Activated T-cell treated with anti-CD3 and anti-CD28 coated beads, Interleukin-2, amount 50 U/mL, for 1 hour (primary cell): ENCODE data around the gene FNDC3B.

Experiments used
- DNase-seq: peaks from one replicate; pipeline ENCODE4 v3.0.0-alpha.2; 2020

FNDC3B gene

GRCh38 chr3:172296975-172297332, 257.6 kb downstream of the FNDC3B start:
- DNase-seq: no peak

DNA sequence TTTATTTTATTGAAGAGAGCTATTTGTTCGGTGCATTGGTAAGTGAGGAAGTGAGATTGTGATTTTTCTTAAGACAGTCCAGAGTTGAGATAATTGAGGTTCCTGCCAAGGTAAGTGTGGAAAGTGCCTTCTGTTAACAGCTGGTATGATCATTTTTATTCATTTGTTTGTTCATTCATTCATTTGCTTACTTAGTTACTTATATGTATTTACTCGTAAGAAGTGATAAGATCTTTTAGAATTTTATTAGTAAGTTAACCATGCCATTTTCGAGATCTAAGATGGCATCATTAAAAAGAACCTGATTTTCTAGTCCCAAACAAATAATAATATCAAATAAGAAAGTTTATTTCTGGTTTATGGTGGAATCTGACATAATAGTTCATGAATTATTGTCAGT, 258.9 kb downstream of the FNDC3B start:
- DNase-seq: no peak

DNA sequence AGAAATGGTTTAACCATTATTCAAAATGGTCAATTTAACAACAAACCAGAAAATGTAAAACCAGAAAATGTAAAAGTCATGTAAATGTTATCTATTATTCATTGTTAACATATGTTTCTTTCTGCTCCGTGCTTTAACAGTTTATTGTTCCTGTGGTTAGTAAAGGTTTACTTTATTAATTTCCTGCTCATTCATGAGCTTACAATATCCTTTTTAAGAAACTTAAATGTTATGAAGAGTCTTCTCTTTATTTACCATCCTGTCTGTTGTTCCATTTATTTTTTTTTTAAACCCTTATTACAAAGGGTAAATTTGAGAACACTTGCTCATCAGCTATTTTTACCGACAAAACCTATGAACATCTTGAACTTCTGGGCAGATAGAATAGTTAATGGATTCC, 260.8 kb downstream of the FNDC3B start:
- no peak for DNase-seq

DNA sequence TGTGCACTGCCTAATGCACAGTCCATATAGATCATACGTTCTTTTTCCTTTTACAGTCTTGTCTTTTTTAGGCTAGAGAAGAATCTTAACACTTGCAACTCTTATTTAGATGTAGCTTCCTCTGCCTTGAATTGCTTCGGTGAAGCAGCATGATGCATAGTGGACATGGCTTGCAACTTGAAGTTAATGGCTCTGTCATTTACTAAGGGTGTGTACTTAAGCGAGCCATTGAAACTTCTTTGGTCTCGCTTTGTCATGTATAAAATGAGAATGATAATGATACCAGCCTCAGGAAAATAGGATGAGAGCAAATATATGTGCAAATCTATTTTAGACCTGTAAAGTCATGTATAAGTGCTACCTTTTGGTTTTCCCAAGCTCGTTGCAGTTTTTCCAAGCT, 261.5 kb downstream of the FNDC3B start:
- DNase-seq: no peak

- no peak for DNase-seq
Measured at GRCh38 chr3:172302203-172302602, 262.8 kb downstream of the FNDC3B start.

DNA sequence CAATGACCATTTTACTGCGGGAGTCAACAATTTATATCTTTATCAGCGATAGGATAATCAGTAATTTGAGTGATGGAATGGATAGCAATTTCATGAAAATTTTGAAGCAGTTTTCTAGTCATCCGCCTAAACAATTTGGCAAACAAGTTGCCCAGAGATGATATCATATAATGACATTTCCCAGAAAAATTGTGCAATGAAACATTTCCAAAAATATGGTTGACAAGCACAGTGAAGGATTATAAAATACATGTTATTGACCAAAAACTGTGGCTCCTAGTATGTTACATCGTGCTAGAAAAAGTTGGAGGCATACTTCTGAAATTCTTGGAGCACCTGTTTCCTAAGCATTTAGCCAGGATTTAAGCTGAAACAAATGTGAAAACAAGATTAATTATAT, 263.8 kb downstream of the FNDC3B start:
- no peak for DNase-seq

DNA sequence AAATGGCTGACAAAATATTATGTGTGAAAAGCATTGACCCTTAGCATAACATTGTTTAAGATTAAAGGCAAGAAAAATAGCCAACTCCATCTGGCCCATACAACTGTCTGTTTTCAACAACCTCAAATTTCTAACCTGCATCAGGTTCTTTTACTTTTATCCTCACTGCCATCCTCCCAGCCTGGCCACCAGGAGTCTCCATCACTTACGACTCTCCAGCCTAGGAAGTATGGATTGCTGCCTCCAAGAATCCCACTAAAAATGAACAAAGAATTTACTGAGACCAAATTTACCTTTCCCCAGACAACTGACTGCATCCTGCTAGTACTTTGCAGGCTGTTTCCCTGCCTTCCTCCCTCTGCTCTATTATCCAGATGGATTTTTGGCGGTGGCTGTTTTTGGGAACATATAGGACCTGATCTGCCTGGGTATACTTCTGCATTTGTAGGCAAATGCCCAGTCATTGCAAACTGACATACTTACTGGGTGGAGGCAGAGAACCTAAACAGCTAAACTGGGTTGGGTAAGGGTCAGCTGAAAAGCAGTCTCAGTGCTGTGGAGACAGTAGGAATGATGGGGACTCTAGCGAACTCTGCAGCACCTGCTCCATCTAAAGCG, 264.7 kb downstream of the FNDC3B start:
- DNase-seq: no peak

GRCh38 chr3:172305552-172305951, 266.2 kb downstream of the FNDC3B start:
- no peak for DNase-seq

DNA sequence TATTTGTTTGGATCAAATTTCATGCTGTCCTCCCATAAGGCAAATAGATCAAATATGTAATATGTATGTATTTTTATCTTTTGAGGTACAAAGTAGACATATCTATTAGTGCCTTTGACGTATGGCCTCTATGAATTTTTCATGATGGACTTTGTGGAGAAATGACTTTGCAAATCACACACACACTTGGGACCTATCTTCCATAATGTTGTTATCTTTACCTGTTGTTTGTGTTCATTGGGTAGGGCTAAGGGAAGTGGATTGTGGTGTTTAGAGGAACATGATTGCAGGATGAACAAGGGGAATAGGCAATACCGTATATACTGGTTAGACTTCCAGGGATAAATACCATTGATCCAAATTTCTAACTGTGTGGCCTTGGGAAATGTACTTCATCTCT, 266.6 kb downstream of the FNDC3B start:
- DNase-seq: no peak

DNA sequence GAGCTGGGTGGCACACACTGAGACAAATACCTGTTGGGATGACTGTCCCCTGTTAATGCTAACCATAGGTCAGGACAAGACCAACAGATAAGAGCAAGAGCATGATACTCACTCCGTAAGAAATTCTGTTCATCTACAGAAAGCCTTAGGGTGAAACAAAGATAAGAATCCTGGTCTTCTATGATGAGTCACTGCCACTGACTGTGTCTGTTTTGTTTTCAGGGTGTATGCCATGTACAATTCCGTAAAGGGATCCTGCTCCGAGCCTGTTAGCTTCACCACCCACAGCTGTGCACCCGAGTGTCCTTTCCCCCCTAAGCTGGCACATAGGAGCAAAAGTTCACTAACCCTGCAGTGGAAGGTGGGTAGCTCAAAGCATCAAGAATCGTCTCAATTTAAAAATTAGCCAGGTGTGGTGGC, 267.8 kb downstream of the FNDC3B start:
- DNase-seq: no peak

GRCh38 chr3:172309059-172309458, 269.7 kb downstream of the FNDC3B start:
- DNase-seq: no peak

- no peak for DNase-seq
Measured at GRCh38 chr3:172309741-172310427, 270.5 kb downstream of the FNDC3B start.

- no peak for DNase-seq
Measured at GRCh38 chr3:172310428-172310760, 271.0 kb downstream of the FNDC3B start.

DNA sequence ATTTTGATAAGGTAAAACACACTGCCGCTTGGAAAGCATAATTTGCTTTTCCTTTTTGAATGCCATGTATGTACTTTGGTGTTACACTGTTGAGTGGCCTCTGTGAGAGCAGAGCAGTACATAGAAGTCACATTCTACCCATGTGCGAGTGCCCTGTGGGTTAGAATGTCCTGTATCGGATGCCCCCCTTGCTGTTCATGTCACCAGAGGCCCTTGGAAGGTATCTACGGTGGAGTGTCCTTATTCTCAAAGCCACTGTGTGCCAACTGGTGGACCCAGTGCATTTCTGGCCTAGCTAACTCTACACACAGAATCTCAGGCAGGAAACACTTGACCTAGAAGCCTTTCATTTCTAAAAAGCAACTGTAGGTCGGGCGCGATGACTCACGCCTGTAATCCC, 271.8 kb downstream of the FNDC3B start:
- DNase-seq: no peak

GRCh38 chr3:172312001-172312400, 272.6 kb downstream of the FNDC3B start:
- no peak for DNase-seq

DNA sequence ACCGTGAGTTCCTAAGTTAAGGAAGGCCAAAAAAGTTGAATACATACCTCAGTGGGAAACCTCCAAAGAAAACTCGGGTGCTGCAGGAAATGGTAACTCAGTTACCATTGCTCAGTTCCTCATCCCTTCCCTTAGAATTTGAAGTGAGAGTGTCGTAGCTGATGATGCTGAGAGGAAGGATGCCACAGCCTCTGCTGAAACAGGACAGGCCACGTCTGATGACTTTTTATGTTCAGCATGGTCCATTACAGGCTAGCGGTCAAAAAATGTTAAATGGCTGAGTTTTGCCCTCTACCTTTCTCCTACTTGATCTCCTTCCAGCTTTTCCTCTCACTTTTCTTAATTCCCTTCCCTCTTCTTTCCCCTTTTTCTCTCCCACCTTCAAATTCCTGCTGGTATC, 273.3 kb downstream of the FNDC3B start:
- DNase-seq: no peak

DNA sequence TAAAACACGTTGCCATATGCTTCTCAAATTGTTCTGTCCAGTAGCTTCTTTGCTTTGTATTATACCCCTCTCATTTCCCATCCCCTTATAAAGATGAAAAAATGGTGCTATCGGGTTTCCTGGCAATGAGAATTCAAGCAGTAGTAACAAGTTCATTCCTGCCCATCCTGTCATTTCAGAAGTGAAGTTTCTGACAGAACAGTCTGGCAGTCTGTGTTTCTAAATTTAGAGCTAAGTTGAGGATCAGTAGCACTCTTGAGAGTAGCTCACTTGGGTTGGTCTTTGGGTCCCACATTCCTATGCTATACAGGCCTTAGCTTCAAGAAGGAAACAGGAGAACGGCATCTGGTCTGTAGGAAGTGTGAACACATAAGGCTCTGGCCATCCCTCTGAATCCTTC, 274.3 kb downstream of the FNDC3B start:
- DNase-seq: no peak

DNA sequence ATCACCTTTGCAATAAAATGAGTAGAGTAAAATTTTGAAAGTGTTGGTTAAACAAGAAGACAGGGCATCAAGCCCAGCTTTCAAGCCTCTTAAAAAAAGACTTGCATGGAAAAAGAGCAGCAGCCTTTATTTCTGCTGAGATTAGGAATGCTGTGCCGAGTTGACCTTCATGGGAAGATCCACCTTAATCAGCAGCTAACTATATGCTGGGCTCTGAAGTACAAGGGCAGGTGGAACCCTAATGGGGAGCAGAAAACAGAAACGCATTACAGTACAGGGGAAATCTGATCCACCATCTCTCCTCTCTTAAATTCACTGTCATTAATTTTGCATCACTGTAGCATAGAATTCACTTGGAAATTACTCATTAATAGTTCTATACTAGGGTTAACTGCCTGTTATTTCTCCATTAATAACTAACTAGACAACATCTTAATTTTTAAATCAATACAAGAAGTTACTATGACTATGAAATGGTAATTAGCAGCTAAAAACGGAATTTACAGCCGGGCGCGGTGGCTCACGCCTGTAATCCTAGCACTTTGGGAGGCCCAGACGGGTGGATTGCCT, 275.3 kb downstream of the FNDC3B start:
- DNase-seq: no peak

- no peak for DNase-seq
Measured at GRCh38 chr3:172315401-172316091, 276.2 kb downstream of the FNDC3B start.

GRCh38 chr3:172316758-172317157, 277.4 kb downstream of the FNDC3B start:
- DNase-seq: no peak

GRCh38 chr3:172317481-172317880, 278.1 kb downstream of the FNDC3B start:
- no peak for DNase-seq

- DNase-seq: no peak
Measured at GRCh38 chr3:172317984-172318383, 278.6 kb downstream of the FNDC3B start.

GRCh38 chr3:172319595-172319994, 280.2 kb downstream of the FNDC3B start:
- DNase-seq: no peak

- no peak for DNase-seq
Measured at GRCh38 chr3:172320468-172320867, 281.1 kb downstream of the FNDC3B start.
